SK-N-SH treated with all-trans-retinoic acid at 6 μM for 48 hours (cell line): ENCODE results near the gene CEACAM4.
"Not testable (repeated sequence)": the region's sequence is repeated elsewhere in the genome, so short reads cannot be mapped to it uniquely, and the experiment has no call there.

Experiments
- ARNTL ChIP-seq: fragments of 450-650 bp; formaldehyde crosslinking; IDR thresholded peaks from 2 replicates; pipeline ENCODE4 v1.5.0; 2020; ENCODE audit warnings: low read depth, mild to moderate bottlenecking, moderate library complexity, borderline replicate concordance
- BACH2 ChIP-seq: fragments of 250-450 bp; sonication (Bioruptor Pico); IDR thresholded peaks from 2 replicates; pipeline ENCODE4 v1.9.0; 2021; ENCODE audit warnings: mild to moderate bottlenecking, borderline replicate concordance
- CSDC2 ChIP-seq: fragments of 250-450 bp; sonication (Bioruptor Pico); IDR thresholded peaks from 2 replicates; pipeline ENCODE4 v1.5.0; 2020; ENCODE audit warnings: mild to moderate bottlenecking, moderate library complexity
- ESRRG ChIP-seq: fragments of 250-450 bp; sonication (Bioruptor Pico); IDR thresholded peaks from 2 replicates; pipeline ENCODE4 v1.6.1; 2021; ENCODE audit warnings: mild to moderate bottlenecking
- ISL1 ChIP-seq: fragments of 250-450 bp; sonication (Bioruptor Pico); IDR thresholded peaks from 2 replicates; pipeline ENCODE4 v2.1.2; 2022; ENCODE audit warnings: mild to moderate bottlenecking, moderate library complexity
- OSR1 ChIP-seq: fragments of 250-450 bp; sonication (Bioruptor Pico); IDR thresholded peaks from 2 replicates; pipeline ENCODE4 v1.8.0; 2022; ENCODE audit warnings: moderate library complexity, mild to moderate bottlenecking, inconsistent platforms
- POU6F1 ChIP-seq: fragments of 250-450 bp; sonication (Bioruptor Pico); IDR thresholded peaks from 2 replicates; pipeline ENCODE4 v1.8.0; 2021; ENCODE audit warnings: low read depth, mild to moderate bottlenecking, moderate library complexity, borderline replicate concordance
- RARB ChIP-seq: fragments of 250-450 bp; sonication (Bioruptor Pico); IDR thresholded peaks from 2 replicates; pipeline ENCODE4 v1.8.0; 2021; ENCODE audit warnings: mild to moderate bottlenecking, moderate library complexity
- ZC3H10 ChIP-seq: fragments of 250-450 bp; sonication (Bioruptor Pico); IDR thresholded peaks from 2 replicates; pipeline ENCODE4 v1.5.1; 2021; ENCODE audit warnings: mild to moderate bottlenecking, moderate library complexity
- ZFP3 ChIP-seq: fragments of 250-450 bp; sonication (Bioruptor Pico); IDR thresholded peaks from 2 replicates; pipeline ENCODE4 v1.5.0; 2020; ENCODE audit warnings: mild to moderate bottlenecking, moderate library complexity
- ZFP30 ChIP-seq: fragments of 450-650 bp; formaldehyde crosslinking; IDR thresholded peaks from 2 replicates; pipeline ENCODE4 v1.5.0; 2022; ENCODE audit warnings: mild to moderate bottlenecking, moderate library complexity
- ZNF8 ChIP-seq: fragments of 450-650 bp; formaldehyde crosslinking; IDR thresholded peaks from 2 replicates; pipeline ENCODE4 v1.5.0; 2020; ENCODE audit warnings: mild to moderate bottlenecking, moderate library complexity
- TF ChIP-seq, protein P1 (sequence below): fragments of 250-450 bp; sonication (Bioruptor Pico); IDR thresholded peaks from 2 replicates; pipeline ENCODE4 v1.5.0; 2020; ENCODE audit warnings: mild to moderate bottlenecking, moderate library complexity
- TF ChIP-seq, protein P2 (sequence below): fragments of 250-450 bp; sonication (Bioruptor Pico); IDR thresholded peaks from 2 replicates; pipeline ENCODE4 v1.8.0; 2020; ENCODE audit warnings: mild to moderate bottlenecking, moderate library complexity, borderline replicate concordance

GRCh38 chr19:41581068-41581467, 45.8 kb downstream of the CEACAM4 start:
- not testable (repeated sequence) for TF ChIP-seq ISL1 (CRISPR knock-in tag); ZFP30; RARB (CRISPR knock-in tag); BACH2 (CRISPR knock-in tag); CSDC2; ZC3H10 (CRISPR knock-in tag); ESRRG; OSR1; ZNF8 (CRISPR knock-in tag); ARNTL (CRISPR knock-in tag); POU6F1 (CRISPR knock-in tag); ZFP3
- TF ChIP-seq, protein P1, sequence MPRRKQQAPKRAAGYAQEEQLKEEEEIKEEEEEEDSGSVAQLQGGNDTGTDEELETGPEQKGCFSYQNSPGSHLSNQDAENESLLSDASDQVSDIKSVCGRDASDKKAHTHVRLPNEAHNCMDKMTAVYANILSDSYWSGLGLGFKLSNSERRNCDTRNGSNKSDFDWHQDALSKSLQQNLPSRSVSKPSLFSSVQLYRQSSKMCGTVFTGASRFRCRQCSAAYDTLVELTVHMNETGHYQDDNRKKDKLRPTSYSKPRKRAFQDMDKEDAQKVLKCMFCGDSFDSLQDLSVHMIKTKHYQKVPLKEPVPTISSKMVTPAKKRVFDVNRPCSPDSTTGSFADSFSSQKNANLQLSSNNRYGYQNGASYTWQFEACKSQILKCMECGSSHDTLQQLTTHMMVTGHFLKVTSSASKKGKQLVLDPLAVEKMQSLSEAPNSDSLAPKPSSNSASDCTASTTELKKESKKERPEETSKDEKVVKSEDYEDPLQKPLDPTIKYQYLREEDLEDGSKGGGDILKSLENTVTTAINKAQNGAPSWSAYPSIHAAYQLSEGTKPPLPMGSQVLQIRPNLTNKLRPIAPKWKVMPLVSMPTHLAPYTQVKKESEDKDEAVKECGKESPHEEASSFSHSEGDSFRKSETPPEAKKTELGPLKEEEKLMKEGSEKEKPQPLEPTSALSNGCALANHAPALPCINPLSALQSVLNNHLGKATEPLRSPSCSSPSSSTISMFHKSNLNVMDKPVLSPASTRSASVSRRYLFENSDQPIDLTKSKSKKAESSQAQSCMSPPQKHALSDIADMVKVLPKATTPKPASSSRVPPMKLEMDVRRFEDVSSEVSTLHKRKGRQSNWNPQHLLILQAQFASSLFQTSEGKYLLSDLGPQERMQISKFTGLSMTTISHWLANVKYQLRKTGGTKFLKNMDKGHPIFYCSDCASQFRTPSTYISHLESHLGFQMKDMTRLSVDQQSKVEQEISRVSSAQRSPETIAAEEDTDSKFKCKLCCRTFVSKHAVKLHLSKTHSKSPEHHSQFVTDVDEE: not testable (repeated sequence)
- TF ChIP-seq, protein P2, sequence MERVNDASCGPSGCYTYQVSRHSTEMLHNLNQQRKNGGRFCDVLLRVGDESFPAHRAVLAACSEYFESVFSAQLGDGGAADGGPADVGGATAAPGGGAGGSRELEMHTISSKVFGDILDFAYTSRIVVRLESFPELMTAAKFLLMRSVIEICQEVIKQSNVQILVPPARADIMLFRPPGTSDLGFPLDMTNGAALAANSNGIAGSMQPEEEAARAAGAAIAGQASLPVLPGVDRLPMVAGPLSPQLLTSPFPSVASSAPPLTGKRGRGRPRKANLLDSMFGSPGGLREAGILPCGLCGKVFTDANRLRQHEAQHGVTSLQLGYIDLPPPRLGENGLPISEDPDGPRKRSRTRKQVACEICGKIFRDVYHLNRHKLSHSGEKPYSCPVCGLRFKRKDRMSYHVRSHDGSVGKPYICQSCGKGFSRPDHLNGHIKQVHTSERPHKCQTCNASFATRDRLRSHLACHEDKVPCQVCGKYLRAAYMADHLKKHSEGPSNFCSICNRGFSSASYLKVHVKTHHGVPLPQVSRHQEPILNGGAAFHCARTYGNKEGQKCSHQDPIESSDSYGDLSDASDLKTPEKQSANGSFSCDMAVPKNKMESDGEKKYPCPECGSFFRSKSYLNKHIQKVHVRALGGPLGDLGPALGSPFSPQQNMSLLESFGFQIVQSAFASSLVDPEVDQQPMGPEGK (CRISPR knock-in tag): not testable (repeated sequence)
